GM04503 (cell line): ENCODE results near the gene MYO5C.
A peak's percentile ranks its signal among the peaks of the same experiment; 100 is the strongest.
"Not testable (repeated sequence)": the region's sequence is repeated elsewhere in the genome, so short reads cannot be mapped to it uniquely, and the experiment has no call there.

Experiments used
- DNase-seq: peaks from one replicate; pipeline ENCODE4 v3.0.0-alpha.2; 2012; ENCODE audit warnings: low read depth

The MYO5C gene

DNA sequence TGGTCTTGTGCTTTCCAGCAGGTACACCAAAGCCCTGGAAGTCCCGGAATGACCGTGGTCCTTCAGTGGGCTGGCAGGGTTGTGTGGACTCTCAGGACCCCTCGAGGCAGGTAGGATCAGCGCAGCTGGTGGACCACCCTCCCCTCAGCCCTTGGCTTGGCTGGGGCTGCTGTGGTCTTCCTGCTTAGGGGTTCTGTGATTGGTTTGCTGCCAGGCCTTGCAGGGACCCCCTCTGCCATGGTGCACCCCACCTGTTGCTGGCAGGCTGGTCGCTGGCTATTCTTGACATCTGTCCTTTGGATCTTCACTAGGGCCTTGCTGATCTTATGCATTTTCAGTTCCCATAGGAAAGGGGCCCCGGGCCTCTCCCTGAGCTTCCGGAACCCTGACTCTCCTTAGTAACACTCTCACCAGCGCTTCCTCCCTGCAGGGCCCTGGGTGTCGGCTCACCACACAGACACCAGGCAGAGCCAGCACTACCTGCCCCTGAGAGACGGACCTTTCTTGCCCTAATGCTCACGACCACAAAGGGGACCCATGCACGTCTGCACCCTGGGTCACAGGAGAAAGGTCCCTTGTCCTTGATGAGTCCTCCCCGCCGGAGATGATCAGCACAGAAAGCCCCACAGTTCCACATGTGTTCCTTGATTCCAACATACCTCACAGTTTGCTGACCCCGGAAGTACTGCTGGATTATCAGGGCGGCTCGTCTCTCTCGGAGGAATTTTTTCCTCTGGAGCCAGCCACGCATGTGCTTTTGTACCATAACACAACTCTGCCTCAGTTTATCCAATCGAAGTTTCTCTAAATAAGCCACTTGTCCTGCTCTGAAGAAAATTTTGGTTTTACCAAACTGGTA lies 51.7 kb downstream of the MYO5C start:
- no peak for DNase-seq

DNA sequence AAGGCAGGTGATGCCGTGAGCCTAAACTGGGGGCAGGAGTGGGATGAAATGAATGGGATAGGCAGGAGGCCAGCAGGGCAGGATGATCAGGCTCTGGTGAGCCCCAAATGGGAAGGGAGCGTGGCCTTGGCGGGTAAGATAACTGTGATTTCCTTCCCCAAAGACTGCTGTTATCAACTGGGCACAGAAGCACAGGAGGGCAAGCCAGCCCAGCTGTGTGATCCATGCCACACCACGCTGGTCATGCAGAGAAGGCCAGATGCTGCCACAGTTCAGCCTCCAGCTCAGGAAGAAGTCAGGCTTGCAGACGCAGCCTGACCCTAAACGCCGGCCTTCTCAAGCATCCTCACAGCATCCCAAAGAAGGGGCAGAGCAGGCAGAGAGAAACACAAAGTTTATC lies 52.3 kb downstream of the MYO5C start:
- no peak for DNase-seq

DNA sequence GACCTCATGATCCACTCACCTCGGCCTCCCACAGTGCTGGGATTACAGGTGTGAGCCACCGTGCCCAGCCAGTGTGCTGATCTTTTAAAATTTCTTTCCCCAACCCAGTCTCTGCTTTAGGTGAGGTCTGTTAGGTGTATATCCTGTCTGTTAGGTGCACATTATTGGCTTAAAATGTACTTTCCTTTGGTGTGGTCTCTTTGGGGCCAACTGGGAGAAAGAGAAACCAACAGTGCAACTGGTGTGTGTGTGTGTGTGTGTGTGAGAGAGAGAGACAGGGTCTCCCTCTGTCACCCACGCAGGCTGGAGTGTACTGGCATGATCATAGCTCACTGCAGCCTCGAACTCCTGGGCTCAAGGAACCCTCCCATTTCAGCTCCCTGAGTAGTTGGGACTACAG lies 54.1 kb downstream of the MYO5C start:
- no peak for DNase-seq

DNA sequence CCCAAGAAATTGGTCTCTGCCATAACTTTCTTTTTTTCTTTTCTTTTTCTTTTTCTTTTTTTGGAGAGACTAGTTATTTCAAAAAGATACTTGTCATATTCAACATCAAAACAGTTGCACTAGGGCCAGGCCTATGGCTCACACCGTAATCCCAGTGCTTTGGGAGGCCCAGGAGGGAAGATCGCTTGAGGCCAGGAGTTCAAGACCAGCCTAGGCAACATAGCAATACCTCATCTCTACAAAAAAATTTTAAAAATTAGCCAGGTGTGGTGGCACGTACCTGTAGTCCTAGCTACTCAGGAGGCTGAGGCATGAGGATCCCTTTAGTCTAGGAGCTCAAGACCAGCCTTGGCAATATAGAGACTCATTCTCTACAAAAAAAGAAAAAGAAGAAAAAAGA lies 55.4 kb downstream of the MYO5C start:
- DNase-seq, result no peak

DNA sequence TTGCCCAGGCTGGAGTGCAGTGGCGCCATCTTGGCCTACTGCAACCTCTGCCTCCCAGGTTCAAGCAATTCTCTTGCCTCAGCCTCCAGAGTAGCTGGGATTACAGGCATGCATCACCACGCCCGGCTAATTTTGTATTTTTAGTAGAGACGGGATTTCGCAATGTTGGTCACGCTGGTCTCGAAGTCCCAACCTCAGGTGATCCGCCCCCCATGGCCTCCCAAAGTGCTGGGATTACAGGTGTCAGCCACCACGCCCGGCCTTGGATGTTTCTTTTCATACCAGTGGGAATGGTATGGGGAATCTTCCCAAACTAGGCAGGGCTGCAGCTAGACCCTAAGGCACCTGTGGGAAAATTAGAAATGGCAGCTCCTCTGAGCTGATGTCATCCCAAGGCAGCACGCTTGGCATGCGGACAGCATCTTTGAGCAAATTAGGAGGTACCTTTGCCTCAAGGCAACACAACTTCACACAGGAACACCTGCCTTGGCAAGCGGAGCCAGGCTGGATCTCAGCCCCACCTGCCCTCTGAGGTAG lies 56.5 kb downstream of the MYO5C start:
- not testable (repeated sequence) for DNase-seq

DNA sequence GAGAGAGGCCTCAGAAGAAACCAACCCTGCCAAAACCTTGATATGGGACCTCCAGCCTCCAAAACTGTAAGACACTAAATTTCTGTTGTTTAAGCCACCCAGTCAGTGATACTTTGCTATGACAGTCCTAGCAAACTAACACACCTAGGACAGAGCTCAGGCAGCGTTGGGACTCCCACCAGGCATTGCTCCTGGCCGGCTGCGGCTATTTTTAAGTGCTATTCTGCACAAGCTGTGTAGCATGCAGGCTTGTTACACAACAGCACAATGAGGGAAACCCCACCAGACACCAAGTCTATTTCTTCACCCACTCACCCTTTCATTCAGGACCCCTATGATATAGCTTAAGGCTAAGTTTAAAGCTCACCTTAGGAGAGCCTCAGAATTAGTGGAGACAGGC lies 57.5 kb downstream of the MYO5C start:
- DNase-seq, result no peak

DNA sequence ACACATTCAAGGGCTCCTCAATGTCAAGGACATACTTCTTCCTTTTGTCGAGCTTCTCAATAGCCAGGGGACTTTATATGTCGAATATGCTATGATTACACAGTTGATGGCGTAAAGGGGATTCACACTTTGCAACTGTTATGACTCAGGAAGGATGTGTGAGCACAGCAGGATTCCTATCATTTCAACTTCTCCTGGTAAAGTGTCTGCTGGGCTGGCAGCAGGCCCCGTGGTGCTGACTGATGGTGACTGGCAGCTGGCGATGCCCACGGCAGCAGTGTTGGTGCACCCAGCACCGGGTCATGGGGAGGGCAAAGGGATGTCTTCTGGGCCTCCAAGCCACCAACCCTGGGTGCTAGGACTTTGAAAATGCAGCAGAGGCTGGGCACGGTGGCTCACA lies 59.6 kb downstream of the MYO5C start:
- no peak for DNase-seq

DNA sequence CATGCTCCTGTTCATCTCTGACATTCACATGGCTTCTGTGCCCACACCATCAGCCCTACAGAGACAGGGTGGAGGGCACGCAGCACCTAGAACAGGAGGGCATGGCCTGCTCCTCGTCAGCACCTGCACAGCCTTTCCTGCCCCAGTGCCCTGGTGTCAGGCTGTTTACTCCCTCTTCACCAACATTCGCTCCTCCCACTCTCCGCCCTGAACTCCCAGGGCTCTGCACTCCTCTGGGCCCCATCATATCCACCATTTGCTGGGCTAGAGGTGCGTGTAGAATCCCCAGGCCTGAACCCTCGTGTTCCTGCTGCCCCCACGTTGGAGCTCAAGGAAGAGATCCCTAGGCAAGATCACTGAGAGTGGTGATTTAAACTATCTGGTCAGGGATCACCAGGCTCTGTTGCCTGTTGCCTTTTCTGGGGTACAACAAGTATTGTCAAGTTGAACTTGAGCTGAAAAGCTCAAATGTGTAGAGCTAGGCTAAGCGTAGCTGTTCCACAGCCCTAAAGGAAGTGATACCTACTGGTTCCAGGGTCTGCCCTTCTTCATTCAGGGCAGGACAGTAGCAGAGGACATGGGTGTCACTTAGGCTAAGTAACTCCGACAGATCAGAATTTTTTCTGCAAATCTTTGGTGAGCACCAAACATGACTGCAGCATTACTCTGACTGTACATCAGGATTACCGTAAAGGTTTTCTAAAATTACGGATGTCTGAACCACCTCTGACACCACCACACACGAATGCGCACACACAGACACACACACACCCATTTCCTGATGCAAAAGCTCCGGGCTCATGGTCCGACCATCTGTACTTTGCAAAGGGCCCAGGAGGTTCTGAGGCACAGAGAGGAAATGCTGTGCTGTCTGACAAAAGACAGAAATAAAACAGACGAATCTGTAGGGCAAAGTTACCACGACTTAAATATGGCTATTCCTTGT lies 60.7 kb downstream of the MYO5C start:
- no peak for DNase-seq

DNA sequence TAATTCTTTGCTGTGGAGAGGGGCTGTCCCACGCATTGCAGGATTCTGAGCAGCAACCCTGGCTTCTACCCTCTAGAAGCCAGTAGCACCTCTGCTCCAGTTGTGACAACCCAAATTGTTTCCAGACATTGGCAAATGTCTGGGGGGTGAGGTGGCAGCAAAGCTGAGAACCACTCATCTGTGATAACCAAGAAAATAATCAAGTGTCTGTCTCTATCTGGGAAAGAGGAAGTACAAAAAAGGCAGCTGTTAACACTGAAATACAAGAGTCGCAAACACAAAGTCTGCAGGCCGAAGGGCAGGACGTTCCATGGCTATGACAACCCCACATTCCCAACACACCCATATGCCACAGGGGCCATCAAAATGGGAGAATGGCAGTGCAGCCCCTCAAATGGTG lies 62.2 kb downstream of the MYO5C start:
- DNase-seq, result no peak

DNA sequence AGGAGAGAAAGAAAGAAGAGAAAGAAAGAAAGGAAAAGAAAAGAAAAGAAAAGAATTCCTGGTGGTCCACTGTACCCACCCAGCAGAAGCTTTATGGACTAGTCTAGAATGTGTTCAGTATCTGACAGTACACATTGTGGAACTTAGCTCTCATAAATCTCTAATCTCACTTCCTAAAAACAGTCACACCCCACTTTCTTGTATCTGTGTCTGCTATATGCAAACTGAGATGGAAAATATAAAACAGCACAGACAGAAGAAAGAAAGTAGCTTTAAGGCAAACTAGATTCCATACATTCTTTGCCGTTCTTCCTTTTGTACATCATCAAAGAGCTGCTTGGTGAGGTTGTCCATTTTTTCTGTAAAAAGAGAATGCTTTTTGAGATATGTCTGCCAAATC lies 63.3 kb downstream of the MYO5C start:
- no peak for DNase-seq

DNA sequence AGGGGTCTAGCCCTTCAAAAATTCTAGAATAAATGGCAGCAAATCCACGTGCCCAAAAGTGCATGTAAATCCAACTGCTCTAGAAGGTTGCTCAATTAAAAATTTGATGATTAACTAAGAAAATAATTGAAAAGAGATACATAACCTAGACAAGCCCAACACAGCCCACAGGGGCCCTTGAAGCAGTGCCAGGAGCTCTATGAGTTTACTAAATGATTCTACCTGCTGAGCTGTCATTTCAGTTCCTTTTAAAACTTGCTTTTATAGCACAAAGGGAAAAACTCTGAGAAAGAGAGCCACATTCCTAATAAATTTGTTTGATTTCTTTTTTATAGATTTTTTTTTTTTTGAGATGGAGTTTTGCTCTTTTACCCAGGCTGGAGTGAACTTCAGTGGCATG lies 65.5 kb downstream of the MYO5C start:
- DNase-seq, result no peak

DNA sequence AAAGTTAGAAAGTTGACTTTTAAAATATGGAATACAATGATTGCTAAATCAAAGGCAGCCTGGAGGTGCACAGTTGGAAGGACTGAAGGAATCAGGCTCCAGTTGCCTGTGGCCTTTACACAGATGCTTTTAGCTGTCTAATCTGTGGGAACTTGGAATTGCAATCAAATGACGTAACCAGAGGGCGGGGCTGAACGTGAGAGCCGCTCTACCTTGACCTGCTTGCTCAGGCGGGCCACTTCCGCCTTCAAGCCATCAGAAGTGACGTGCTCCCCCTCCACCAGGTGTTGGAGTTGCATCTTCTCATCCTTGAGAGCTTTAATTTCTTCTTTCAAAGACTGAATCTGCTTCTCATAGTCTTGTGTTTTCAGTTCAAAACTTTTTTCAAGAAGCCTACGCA lies 66.7 kb downstream of the MYO5C start:
- DNase-seq, result no peak

DNA sequence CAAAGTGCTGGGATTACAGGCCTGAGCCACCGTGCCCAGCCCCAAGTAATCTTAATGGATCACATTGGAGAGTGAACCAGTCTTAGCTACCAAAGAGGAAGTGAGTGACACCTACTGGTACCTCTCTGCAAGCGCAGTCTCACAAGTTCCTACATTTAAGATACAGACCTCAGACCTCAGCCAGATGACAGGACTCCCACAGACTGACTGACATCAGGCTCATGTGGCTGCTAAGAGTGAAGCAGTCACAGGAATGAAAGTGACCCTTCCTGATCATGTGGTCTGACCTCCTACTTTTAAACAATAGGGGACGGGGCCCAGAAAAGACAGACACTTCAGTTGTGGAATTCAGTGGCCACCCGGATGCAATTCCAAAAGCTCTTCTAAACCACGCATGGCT lies 68.1 kb downstream of the MYO5C start:
- DNase-seq, result peak; percentile 39

DNA sequence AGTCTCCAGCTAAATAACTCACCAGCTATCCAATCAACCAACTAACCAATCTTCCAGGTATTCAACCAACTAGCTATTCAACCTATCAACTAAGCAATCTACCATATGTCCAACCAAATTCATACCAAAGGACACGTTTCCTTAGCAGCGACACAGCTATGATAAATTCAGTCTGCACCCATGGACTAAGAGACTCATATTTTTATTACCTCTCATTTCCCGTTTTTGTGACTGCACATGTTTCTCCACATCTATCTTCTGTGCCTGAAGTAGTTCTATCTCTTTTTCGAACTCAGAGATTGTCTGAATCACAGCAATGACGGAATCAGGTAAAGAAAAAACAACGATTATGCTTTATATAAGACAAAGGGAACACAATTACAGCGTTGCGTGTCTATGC lies 70.4 kb downstream of the MYO5C start:
- no peak for DNase-seq

DNA sequence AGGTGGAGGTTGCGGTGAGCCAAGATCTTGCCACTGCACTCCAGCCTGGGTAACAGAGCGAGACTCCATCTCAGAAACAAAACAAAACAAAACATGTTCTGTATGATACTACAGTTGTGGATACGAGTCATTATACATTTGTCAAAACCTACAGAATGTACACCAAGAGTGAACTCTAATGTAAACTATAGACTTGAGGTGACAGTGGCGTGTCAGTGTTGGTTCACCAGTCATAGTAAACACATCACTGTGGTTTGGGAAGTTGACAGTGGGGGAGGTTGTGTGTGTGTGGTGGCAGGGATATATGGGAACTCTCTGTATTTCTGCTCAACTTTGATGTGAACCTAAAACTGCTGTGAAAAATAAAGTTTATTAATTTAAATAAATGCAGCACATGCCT lies 71.4 kb downstream of the MYO5C start:
- DNase-seq, result no peak

DNA sequence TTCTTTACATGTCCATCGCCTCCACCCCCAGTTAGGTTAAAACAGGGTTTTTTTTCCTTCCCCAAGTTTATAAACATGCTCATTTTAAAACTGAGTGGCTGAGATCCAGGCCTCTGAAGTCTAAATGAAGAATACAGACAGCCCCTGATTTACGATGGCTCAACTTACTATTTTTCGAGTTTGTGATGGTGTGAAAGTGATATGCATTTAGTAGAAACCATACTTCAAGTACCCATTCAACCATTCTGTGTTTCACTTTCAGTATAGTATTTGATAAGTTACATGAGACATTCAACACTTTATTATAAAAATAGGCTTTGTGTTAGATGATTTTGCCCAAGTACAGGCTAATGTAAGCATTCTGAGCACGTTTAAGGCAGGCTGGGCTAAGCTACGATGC lies 73.9 kb downstream of the MYO5C start:
- no peak for DNase-seq

DNA sequence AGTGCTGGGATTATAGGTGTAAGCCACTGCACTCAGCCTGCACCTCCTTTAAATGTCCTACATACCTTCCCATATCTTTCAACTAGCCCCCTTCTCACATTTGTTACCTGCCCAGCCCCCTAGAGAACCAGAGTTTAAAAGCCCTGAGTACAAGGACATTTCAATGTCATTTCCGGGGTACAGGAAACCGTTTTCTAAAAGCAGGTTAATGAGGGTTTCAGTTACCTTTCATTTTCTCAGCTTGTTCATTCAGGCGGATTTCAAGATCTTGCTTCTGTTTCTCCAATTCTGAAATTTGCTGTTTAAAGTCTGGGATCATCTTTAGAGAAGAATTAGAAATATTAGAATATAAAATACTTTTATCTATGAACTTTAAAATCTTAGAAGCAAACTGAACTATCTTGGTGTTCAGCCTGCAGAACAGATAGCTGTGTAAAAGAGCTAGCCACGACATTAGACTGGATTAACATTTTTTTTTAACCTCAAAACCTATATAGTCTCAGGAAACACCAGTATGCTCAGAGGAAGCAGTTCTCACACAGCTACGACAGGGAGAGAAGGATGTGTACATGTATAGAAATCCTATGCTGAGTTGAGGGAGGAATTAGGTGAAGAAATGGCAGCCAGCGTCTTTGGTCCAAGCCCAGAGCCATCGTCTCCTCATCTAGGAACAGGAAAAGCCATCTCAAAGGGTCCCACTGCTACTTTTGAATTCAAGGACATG lies 74.5 kb downstream of the MYO5C start:
- DNase-seq, result no peak

DNA sequence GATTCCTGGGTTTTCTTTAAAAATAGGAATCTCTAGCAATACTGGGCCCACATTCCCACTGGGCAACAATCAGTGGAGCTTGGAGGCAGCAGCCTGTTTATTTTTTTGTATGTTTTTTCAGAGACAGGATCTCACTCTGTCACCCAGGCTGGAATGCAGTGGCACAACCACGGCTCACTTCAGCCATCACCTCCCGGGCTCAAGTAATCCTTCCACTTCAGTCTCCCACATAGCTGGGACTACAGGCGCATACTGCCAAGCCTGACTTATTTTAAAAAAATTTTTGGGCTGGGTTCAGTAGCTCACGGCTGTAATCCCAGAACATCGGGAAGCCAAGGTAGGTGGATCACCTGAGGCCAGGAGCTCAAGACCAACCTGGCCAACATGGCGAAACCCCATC lies 75.4 kb downstream of the MYO5C start:
- DNase-seq, result no peak

DNA sequence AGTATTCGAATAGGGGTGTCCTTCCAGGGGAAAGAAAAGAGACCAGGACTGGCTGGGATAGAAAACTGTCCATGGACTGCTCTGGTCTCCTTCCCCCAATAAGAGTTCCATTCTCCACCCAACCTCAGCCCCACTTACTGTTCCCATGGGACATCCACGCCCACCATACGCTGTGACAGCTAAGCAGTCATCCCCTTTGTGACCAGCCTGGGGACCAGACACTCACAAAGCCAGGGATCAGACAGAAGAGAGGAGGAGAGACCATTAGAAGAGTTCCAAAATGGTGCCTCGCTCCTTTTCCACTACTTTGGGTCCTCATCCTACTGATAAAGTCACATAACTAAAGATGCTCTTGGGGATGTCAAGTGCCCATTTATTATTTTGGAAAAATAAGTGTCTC lies 76.8 kb downstream of the MYO5C start:
- no peak for DNase-seq

DNA sequence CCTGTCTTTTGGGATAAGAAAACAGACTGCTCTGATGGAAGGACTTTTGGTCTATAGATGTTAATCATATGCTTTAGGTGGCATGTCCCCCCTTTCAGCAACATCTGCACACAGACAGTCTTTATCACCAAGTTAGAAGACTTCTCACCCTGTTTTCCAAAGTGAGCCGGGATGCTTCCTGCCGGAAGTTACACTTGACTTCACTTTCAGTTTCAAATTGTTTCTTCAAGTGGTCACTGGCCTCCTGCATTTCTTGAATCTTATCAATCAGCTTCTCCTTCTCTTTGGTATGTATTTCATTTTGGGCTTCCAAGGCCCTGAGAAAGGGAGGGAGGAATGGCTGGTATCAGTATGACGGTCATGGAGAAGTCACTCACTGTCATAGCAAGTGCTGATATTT lies 77.2 kb downstream of the MYO5C start:
- no peak for DNase-seq

DNA sequence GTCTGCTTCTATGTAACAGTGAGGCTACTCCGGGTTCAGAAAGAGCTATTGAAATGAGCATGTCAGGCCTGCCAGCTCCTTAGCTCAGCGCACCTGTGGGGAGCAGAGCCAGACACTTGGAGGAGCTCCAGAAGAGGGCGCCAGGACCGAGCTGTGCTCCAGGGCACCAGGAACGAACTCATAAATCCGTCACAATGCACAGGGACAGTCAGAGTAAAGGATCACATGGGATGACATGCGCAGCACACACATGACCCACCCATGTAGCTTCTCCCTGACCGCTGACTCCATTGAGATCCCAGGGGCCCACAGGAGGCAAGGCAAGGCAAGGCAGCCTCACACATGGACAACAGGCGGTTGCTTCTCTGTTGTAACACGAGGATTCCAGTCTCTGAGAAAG lies 78.4 kb downstream of the MYO5C start:
- no peak for DNase-seq

DNA sequence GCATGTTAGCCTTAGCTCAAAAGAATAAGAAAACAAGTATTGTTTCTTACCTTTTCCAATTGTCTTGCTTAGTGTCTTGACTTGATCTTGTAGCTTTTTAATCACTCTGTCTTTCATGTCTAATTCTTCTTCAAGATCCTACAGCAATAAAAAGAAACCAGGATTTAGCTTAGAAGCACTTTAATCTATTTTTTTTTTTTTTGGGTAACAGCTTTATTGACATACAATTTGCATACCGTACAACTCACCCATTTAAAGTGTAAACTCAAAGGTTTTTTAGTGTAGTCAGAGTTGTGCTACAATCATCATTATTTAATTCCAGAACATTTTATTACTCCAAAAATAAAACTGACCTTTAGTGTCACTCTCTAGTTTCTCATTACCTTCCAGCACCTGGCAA lies 81.1 kb downstream of the MYO5C start:
- DNase-seq, result no peak
